Measurements from ENCODE around the gene A3GALT2. TPM values are rescaled to one million over a fixed set of nuclear protein-coding genes. Genes with fewer than 3 reads are reported as not detected.

The A3GALT2 gene
- total RNA-seq, 4 donors from 2014 or later: 0.58 TPM; not detected in 3

- intact Hi-C loops (cut with DNase I; ENCODE audit: low total_unique reads): no loop called here
- Histone ChIP-seq H3K27ac (peak overlapping the region; percentile 42 to 64), H3K9me3 (no peaks in the 10 kb centered on the region), H3K27me3 (no peaks in the 10 kb centered on the region), H3K4me1 (peaks cover 0 to 10% of the 10 kb centered on the region in 2 donors), H3K36me3 (no peaks in the 10 kb centered on the region), H3K4me3 (no peak overlapping the region)
- DNase-seq: no peak
- TF ChIP-seq POLR2A (IDR thresholded peaks at IDR 0.05) (no peak), CTCF (IDR thresholded peaks at IDR 0.05) (no peak)
Measured at GRCh38 chr1:33324677-33325575, 4.0 kb upstream of the A3GALT2 start.

GRCh38 chr1:33323663-33324477 lies 3.0 kb upstream of the A3GALT2 start:
- no peaks in the 10 kb centered on the region for H3K27me3 ChIP-seq
- H3K27ac ChIP-seq: peak overlapping the region; percentile 42 to 64
- peak in 1 of 2 donors; percentile 57 for DNase-seq
- H3K36me3 ChIP-seq: no peaks in the 10 kb centered on the region
- no peaks in the 10 kb centered on the region for H3K9me3 ChIP-seq
- H3K4me1 ChIP-seq: peaks cover 0 to 10% of the 10 kb centered on the region in 2 donors
- intact Hi-C loops (cut with DNase I; ENCODE audit: low total_unique reads): no loop called here
- no peak for TF ChIP-seq POLR2A (IDR thresholded peaks at IDR 0.05)
- no peak for TF ChIP-seq CTCF (IDR thresholded peaks at IDR 0.05)
- no peak overlapping the region for H3K4me3 ChIP-seq

GRCh38 chr1:33322870-33323585 lies 2.1 kb upstream of the A3GALT2 start:
- Histone ChIP-seq H3K27ac (peak overlapping the region in 1 of 2 donors; percentile 64), H3K27me3 (no peaks in the 10 kb centered on the region), H3K36me3 (no peaks in the 10 kb centered on the region), H3K4me3 (no peak overlapping the region), H3K9me3 (no peaks in the 10 kb centered on the region), H3K4me1 (peaks cover 0 to 8% of the 10 kb centered on the region in 2 donors)
- TF ChIP-seq CTCF (IDR thresholded peaks at IDR 0.05) (no peak), POLR2A (IDR thresholded peaks at IDR 0.05) (no peak)
- intact Hi-C loops (cut with DNase I; ENCODE audit: low total_unique reads): no loop called here
- no peak for DNase-seq

GRCh38 chr1:33322109-33322508 lies 1.2 kb upstream of the A3GALT2 start:
- Histone ChIP-seq H3K27me3 (no peaks in the 10 kb centered on the region), H3K36me3 (no peaks in the 10 kb centered on the region), H3K4me1 (no peaks in the 10 kb centered on the region), H3K27ac (no peak overlapping the region), H3K9me3 (no peaks in the 10 kb centered on the region), H3K4me3 (no peak overlapping the region)
- DNase-seq: no peak
- no peak for TF ChIP-seq CTCF (IDR thresholded peaks at IDR 0.05)
- TF ChIP-seq POLR2A (IDR thresholded peaks at IDR 0.05): no peak
- intact Hi-C loops (cut with DNase I; ENCODE audit: low total_unique reads): no loop called here

Measured in uterus (tissue), 4 donors.